Immature natural killer cell (primary cell): ENCODE results near the gene SPRY4. TPM values are rescaled to one million over a fixed set of nuclear protein-coding genes. Genes with fewer than 3 reads are reported as not detected.

ENCODE experiments used
- DNase-seq, 3 donors: peaks; one replicate each; pipeline ENCODE4 v3.0.0; 2022; ENCODE audit warnings: mixed read lengths in 1 of 3
- H3K27ac Mint-ChIP-seq, 6 donors: one replicate each; pipeline ENCODE4 v1.8.0; 2020; ENCODE audit warnings: mixed read lengths in 6 of 6, mild to moderate bottlenecking in 5 of 6, inconsistent platforms in 4 of 6, moderate library complexity in 3 of 6
- H3K27me3 Mint-ChIP-seq, 3 donors: one replicate each; pipeline ENCODE4 v1.8.0; 2020 to 2021; ENCODE audit warnings: low read depth in 3 of 3, mild to moderate bottlenecking in 3 of 3, mixed read lengths in 3 of 3, moderate library complexity in 3 of 3, inconsistent platforms in 1 of 3
- H3K36me3 Mint-ChIP-seq, 3 donors: one replicate each; pipeline ENCODE4 v1.8.0; 2020; ENCODE audit warnings: mixed read lengths in 3 of 3, inconsistent platforms in 2 of 3, mild to moderate bottlenecking in 2 of 3
- H3K4me1 Mint-ChIP-seq, 2 donors: one replicate each; pipeline ENCODE4 v1.8.0; 2020; ENCODE audit warnings: inconsistent platforms in 2 of 2, mild to moderate bottlenecking in 2 of 2, mixed read lengths in 2 of 2, moderate library complexity in 1 of 2
- H3K4me3 Mint-ChIP-seq, 5 donors: one replicate each; pipeline ENCODE4 v1.8.0; 2020; ENCODE audit warnings: mild to moderate bottlenecking in 5 of 5, mixed read lengths in 5 of 5, inconsistent platforms in 3 of 5, moderate library complexity in 3 of 5
- H3K9me3 Mint-ChIP-seq, 6 donors: one replicate each; pipeline ENCODE4 v1.8.0; 2020; ENCODE audit warnings: mild to moderate bottlenecking in 6 of 6, mixed read lengths in 6 of 6, inconsistent platforms in 4 of 6, moderate library complexity in 3 of 6
- polyA plus RNA-seq, 3 donors: library from polyadenylated mRNA; unstranded; fragments of 300-500 nt; fragmentation: Illumina TruSeq; gene quantifications; one replicate each; pipeline ENCODE4 v1.2.3, GENCODE V29; 2021

The SPRY4 gene
- polyA plus RNA-seq, 3 donors from 2014 or later: not detected

GRCh38 chr5:142325725-142326479 lies 1.1 kb upstream of the SPRY4 start:
- peak overlapping the region in 1 of 6 donors; percentile 73 for H3K27ac Mint-ChIP-seq
- H3K27me3 Mint-ChIP-seq: peaks cover 11 to 22% (median 20%) of the 10 kb centered on the region in 3 donors
- peak; percentile 10 to 16 (median 14) for DNase-seq
- H3K9me3 Mint-ChIP-seq: no peaks in the 10 kb centered on the region
- no peaks in the 10 kb centered on the region for H3K36me3 Mint-ChIP-seq
- peaks cover 23 to 30% of the 10 kb centered on the region in 2 donors for H3K4me1 Mint-ChIP-seq
- peak overlapping the region; percentile 85 to 93 (median 90) for H3K4me3 Mint-ChIP-seq

GRCh38 chr5:142324136-142324870 lies 518 bp downstream of the SPRY4 start:
- H3K27me3 Mint-ChIP-seq: peaks cover 12 to 22% (median 21%) of the 10 kb centered on the region in 3 donors
- peak overlapping the region in 3 of 6 donors; percentile 22 to 76 (median 71) for H3K27ac Mint-ChIP-seq
- no peaks in the 10 kb centered on the region for H3K9me3 Mint-ChIP-seq
- H3K36me3 Mint-ChIP-seq: no peaks in the 10 kb centered on the region
- no peak for DNase-seq
- H3K4me1 Mint-ChIP-seq: peaks cover 30 to 32% of the 10 kb centered on the region in 2 donors
- peak overlapping the region; percentile 85 to 93 (median 90) for H3K4me3 Mint-ChIP-seq

- Mint-ChIP-seq H3K27me3 (peaks cover 12 to 23% (median 22%) of the 10 kb centered on the region in 3 donors), H3K4me3 (peak overlapping the region; percentile 85 to 93 (median 90)), H3K9me3 (no peaks in the 10 kb centered on the region), H3K4me1 (peaks cover 30 to 36% of the 10 kb centered on the region in 2 donors), H3K36me3 (no peaks in the 10 kb centered on the region), H3K27ac (peak overlapping the region in 2 of 6 donors; percentile 22 to 76)
- DNase-seq: peak in 1 of 3 donors; percentile 1
These were observed 1.2 kb downstream of the SPRY4 start for GRCh38 chr5:142323480-142324135.

- peak overlapping the region in 4 of 5 donors; percentile 10 to 90 (median 60) for H3K4me3 Mint-ChIP-seq
- no peaks in the 10 kb centered on the region for H3K36me3 Mint-ChIP-seq
- H3K27me3 Mint-ChIP-seq: peaks cover 12 to 24% (median 20%) of the 10 kb centered on the region in 3 donors
These were observed 1.9 kb downstream of the SPRY4 start for GRCh38 chr5:142322747-142323479.

GRCh38 chr5:142322403-142322746 lies 2.4 kb downstream of the SPRY4 start:
- Mint-ChIP-seq H3K27me3 (peaks cover 12 to 26% (median 16%) of the 10 kb centered on the region in 3 donors), H3K9me3 (no peaks in the 10 kb centered on the region), H3K4me1 (peaks cover 30 to 36% of the 10 kb centered on the region in 2 donors), H3K36me3 (no peaks in the 10 kb centered on the region), H3K27ac (no peak overlapping the region), H3K4me3 (no peak overlapping the region)
- no peak for DNase-seq

More at GRCh38 chr5:142322747-142323479, 1.9 kb downstream of the SPRY4 start:
- H3K9me3 Mint-ChIP-seq: no peaks in the 10 kb centered on the region
- H3K4me1 Mint-ChIP-seq: peaks cover 30 to 36% of the 10 kb centered on the region in 2 donors
- H3K27ac Mint-ChIP-seq: no peak overlapping the region
- DNase-seq: no peak

- peaks cover 8 to 26% (median 12%) of the 10 kb centered on the region in 3 donors for H3K27me3 Mint-ChIP-seq
- no peak overlapping the region for H3K27ac Mint-ChIP-seq
- DNase-seq: no peak
- H3K36me3 Mint-ChIP-seq: no peaks in the 10 kb centered on the region
- H3K4me3 Mint-ChIP-seq: no peak overlapping the region
- peaks cover 30 to 41% of the 10 kb centered on the region in 2 donors for H3K4me1 Mint-ChIP-seq
- no peaks in the 10 kb centered on the region for H3K9me3 Mint-ChIP-seq
These were observed 3.8 kb downstream of the SPRY4 start for GRCh38 chr5:142320851-142321560.

GRCh38 chr5:142320430-142320738 lies 4.4 kb downstream of the SPRY4 start:
- H3K36me3 Mint-ChIP-seq: no peaks in the 10 kb centered on the region
- no peak overlapping the region for H3K4me3 Mint-ChIP-seq
- no peak overlapping the region for H3K27ac Mint-ChIP-seq
- H3K9me3 Mint-ChIP-seq: no peaks in the 10 kb centered on the region
- peaks cover 26 to 40% of the 10 kb centered on the region in 2 donors for H3K4me1 Mint-ChIP-seq
- H3K27me3 Mint-ChIP-seq: peaks cover 8 to 26% (median 12%) of the 10 kb centered on the region in 3 donors
- DNase-seq: no peak

GRCh38 chr5:142319560-142320429 lies 5.0 kb downstream of the SPRY4 start:
- Mint-ChIP-seq H3K36me3 (no peaks in the 10 kb centered on the region), H3K9me3 (no peaks in the 10 kb centered on the region), H3K27me3 (peaks cover 7 to 22% (median 10%) of the 10 kb centered on the region in 3 donors), H3K27ac (no peak overlapping the region), H3K4me3 (no peak overlapping the region), H3K4me1 (peaks cover 21 to 36% of the 10 kb centered on the region in 2 donors)
- DNase-seq: no peak

GRCh38 chr5:142319105-142319504 lies 5.7 kb downstream of the SPRY4 start:
- H3K4me1 Mint-ChIP-seq: peaks cover 16 to 32% of the 10 kb centered on the region in 2 donors
- H3K4me3 Mint-ChIP-seq: no peak overlapping the region

GRCh38 chr5:142317753-142318152 lies 7.1 kb downstream of the SPRY4 start:
- Mint-ChIP-seq H3K4me3 (no peak overlapping the region), H3K9me3 (no peaks in the 10 kb centered on the region), H3K4me1 (peaks cover 8 to 27% of the 10 kb centered on the region in 2 donors), H3K27ac (no peak overlapping the region), H3K27me3 (peaks cover 3 to 11% (median 4%) of the 10 kb centered on the region in 3 donors), H3K36me3 (no peaks in the 10 kb centered on the region)
- no peak for DNase-seq

More at GRCh38 chr5:142319105-142319504, 5.7 kb downstream of the SPRY4 start:
- no peaks in the 10 kb centered on the region for H3K9me3 Mint-ChIP-seq
- no peak overlapping the region for H3K27ac Mint-ChIP-seq
- peaks cover 2 to 18% (median 6%) of the 10 kb centered on the region in 3 donors for H3K27me3 Mint-ChIP-seq
- no peaks in the 10 kb centered on the region for H3K36me3 Mint-ChIP-seq
- DNase-seq: no peak

- H3K36me3 Mint-ChIP-seq: peaks cover 0 to 3% (median 0%) of the 10 kb centered on the region in 3 donors
- no peak overlapping the region for H3K4me3 Mint-ChIP-seq
- H3K9me3 Mint-ChIP-seq: no peaks in the 10 kb centered on the region
- no peak for DNase-seq
- peaks cover 8 to 27% of the 10 kb centered on the region in 2 donors for H3K4me1 Mint-ChIP-seq
- H3K27me3 Mint-ChIP-seq: peaks cover 3 to 11% (median 4%) of the 10 kb centered on the region in 3 donors
- H3K27ac Mint-ChIP-seq: no peak overlapping the region
These were observed 7.6 kb downstream of the SPRY4 start for GRCh38 chr5:142317173-142317572.

GRCh38 chr5:142316681-142317080 lies 8.1 kb downstream of the SPRY4 start:
- Mint-ChIP-seq H3K4me1 (peaks cover 8 to 27% of the 10 kb centered on the region in 2 donors), H3K27ac (no peak overlapping the region), H3K27me3 (peaks cover 2 to 8% (median 4%) of the 10 kb centered on the region in 3 donors), H3K4me3 (no peak overlapping the region), H3K36me3 (peaks cover 0 to 5% (median 0%) of the 10 kb centered on the region in 3 donors), H3K9me3 (no peaks in the 10 kb centered on the region)
- DNase-seq: no peak
